Neural progenitor cell (in vitro differentiated cells): ENCODE results near the gene LYZL6.

Source experiments
- EZH2 ChIP-seq: fragments of 200-600 bp; sonication (generic); IDR thresholded peaks from 2 replicates; pipeline ENCODE4 v1.6.1; 2017; ENCODE audit warnings: antibody characterized with exemption, mild to moderate bottlenecking, moderate library complexity
- TF ChIP-seq, protein P1 (sequence below): fragments of 200-600 bp; sonication (generic); IDR thresholded peaks from 2 replicates; pipeline ENCODE4 v1.5.1; 2017; ENCODE audit warnings: antibody characterized with exemption, mild to moderate bottlenecking

DNA sequence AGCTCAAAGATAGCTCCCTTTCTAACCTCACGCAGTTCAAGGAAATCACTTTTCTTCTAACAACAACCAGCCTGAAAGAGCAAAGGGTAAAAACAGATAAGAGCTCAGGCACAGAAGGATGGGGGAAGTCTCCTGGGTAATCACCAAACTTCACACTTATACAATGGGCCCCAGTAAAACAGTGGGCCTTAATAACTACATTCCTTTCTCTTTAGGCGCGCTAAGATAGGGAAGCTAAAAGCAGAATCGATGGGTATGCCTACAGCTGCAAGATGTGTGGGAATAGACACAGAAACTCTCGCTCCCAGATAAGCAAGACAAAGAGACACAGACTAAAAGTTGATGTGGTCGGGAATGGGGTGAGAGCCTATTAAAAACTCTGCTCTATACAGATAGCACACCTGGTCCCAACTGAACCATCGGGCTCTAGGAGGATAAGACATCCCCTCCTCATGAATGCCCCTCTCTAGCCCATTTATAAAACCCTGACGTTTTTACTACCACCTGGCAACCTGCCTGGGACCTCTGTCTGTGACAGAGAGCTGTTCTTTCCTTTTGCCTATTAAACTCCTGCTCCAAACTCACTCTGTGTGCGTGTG lies 826 bp downstream of the LYZL6 start:
- TF ChIP-seq, protein P1, sequence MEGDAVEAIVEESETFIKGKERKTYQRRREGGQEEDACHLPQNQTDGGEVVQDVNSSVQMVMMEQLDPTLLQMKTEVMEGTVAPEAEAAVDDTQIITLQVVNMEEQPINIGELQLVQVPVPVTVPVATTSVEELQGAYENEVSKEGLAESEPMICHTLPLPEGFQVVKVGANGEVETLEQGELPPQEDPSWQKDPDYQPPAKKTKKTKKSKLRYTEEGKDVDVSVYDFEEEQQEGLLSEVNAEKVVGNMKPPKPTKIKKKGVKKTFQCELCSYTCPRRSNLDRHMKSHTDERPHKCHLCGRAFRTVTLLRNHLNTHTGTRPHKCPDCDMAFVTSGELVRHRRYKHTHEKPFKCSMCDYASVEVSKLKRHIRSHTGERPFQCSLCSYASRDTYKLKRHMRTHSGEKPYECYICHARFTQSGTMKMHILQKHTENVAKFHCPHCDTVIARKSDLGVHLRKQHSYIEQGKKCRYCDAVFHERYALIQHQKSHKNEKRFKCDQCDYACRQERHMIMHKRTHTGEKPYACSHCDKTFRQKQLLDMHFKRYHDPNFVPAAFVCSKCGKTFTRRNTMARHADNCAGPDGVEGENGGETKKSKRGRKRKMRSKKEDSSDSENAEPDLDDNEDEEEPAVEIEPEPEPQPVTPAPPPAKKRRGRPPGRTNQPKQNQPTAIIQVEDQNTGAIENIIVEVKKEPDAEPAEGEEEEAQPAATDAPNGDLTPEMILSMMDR: no peak
- TF ChIP-seq EZH2: no peak
